GM12878 (cell line): ENCODE results near the gene ANKMY2.

Experiments used
- CTCF ChIP-seq, 3 experiments: IDR thresholded peaks in 2 of 3; conservative IDR thresholded peaks in 1 of 3; 2 replicates each; pipeline ENCODE4 v1.5.1; 2011; ENCODE audit warnings: low read depth in 3 of 3, low read length in 3 of 3, mild to moderate bottlenecking in 3 of 3, control low read depth in 2 of 3, moderate library complexity in 2 of 3, inconsistent platforms in 1 of 3, mixed read lengths in 1 of 3; ENCODE audit not compliant: control insufficient read depth in 2 of 3, insufficient read depth in 1 of 3; ENCODE audit errors: extremely low read depth in 1 of 3
- JUND ChIP-seq: IDR thresholded peaks from 2 replicates; pipeline ENCODE4 v1.6.1; 2012; ENCODE audit warnings: low read depth, mild to moderate bottlenecking, low read length, improper control_type of control experiment, moderate library complexity
- RELA ChIP-seq: fragments of 450-650 bp; IDR thresholded peaks from 2 replicates; pipeline ENCODE4 v1.8.0; 2014; ENCODE audit warnings: borderline replicate concordance; ENCODE audit not compliant: partially characterized antibody
- RELB ChIP-seq: fragments of 450-650 bp; IDR thresholded peaks from 2 replicates; pipeline ENCODE4 v1.6.1; 2017; ENCODE audit warnings: low read depth, mild to moderate bottlenecking, moderate library complexity
- SIN3A ChIP-seq: IDR thresholded peaks from 2 replicates; pipeline ENCODE4 v1.6.1; 2012; ENCODE audit warnings: low read depth, low read length, improper control_type of control experiment
- TF ChIP-seq, protein P1 (sequence below): IDR thresholded peaks from 2 replicates; pipeline ENCODE4 v1.6.1; 2011; ENCODE audit warnings: borderline replicate concordance, low read depth, mild to moderate bottlenecking, moderate library complexity, low read length; ENCODE audit not compliant: insufficient read depth, poor library complexity, severe bottlenecking
- TF ChIP-seq, protein P2 (sequence below): IDR thresholded peaks from 2 replicates; pipeline ENCODE4 v1.6.1; 2011; ENCODE audit warnings: low read depth, low read length, improper control_type of control experiment, borderline replicate concordance

GRCh38 chr7:16675277-16675676, 29.7 kb upstream of the ANKMY2 start:
- no peak for TF ChIP-seq CTCF (IDR thresholded peaks at IDR 0.05 in 2 of 3, conservative IDR thresholded peaks at IDR 0.05 in 1 of 3; ENCODE audit: control insufficient read depth in 2 of 3, extremely low read depth in 1 of 3, insufficient read depth in 1 of 3, low read depth in 3 of 3, low read length in 3 of 3)
- TF ChIP-seq, protein P1, sequence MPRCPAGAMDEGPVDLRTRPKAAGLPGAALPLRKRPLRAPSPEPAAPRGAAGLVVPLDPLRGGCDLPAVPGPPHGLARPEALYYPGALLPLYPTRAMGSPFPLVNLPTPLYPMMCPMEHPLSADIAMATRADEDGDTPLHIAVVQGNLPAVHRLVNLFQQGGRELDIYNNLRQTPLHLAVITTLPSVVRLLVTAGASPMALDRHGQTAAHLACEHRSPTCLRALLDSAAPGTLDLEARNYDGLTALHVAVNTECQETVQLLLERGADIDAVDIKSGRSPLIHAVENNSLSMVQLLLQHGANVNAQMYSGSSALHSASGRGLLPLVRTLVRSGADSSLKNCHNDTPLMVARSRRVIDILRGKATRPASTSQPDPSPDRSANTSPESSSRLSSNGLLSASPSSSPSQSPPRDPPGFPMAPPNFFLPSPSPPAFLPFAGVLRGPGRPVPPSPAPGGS, result no peak
- TF ChIP-seq, protein P2, sequence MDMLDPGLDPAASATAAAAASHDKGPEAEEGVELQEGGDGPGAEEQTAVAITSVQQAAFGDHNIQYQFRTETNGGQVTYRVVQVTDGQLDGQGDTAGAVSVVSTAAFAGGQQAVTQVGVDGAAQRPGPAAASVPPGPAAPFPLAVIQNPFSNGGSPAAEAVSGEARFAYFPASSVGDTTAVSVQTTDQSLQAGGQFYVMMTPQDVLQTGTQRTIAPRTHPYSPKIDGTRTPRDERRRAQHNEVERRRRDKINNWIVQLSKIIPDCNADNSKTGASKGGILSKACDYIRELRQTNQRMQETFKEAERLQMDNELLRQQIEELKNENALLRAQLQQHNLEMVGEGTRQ, result no peak
- no peak for TF ChIP-seq RELA
- no peak for TF ChIP-seq JUND
- TF ChIP-seq RELB, result no peak
- no peak for TF ChIP-seq SIN3A
